Osteocyte (in vitro differentiated cells): ENCODE data around the gene SORT1. TPM values are rescaled to one million over a fixed set of nuclear protein-coding genes. Genes with fewer than 3 reads are reported as not detected.

Experiments used
- DNase-seq: peaks from one replicate; pipeline ENCODE4 v3.0.0; 2021; ENCODE audit warnings: mixed read lengths; ENCODE audit not compliant: unreplicated experiment; ENCODE audit errors: extremely low spot score
- H3K27ac Mint-ChIP-seq: one replicate; pipeline ENCODE4 v1.8.0; 2021; ENCODE audit warnings: mild to moderate bottlenecking, mixed read lengths; ENCODE audit not compliant: unreplicated experiment
- H3K27me3 Mint-ChIP-seq: one replicate; pipeline ENCODE4 v1.8.0; 2021; ENCODE audit warnings: mixed read lengths; ENCODE audit not compliant: unreplicated experiment
- H3K36me3 Mint-ChIP-seq: one replicate; pipeline ENCODE4 v1.8.0; 2021; ENCODE audit warnings: mixed read lengths; ENCODE audit not compliant: unreplicated experiment
- H3K4me1 Mint-ChIP-seq: one replicate; pipeline ENCODE4 v1.8.0; 2021; ENCODE audit warnings: mixed read lengths; ENCODE audit not compliant: unreplicated experiment
- H3K4me3 Mint-ChIP-seq: one replicate; pipeline ENCODE4 v1.8.0; 2021; ENCODE audit warnings: mild to moderate bottlenecking, moderate library complexity, mixed read lengths; ENCODE audit not compliant: unreplicated experiment
- H3K9me3 Mint-ChIP-seq: one replicate; pipeline ENCODE4 v1.8.0; 2021; ENCODE audit warnings: mixed read lengths; ENCODE audit not compliant: unreplicated experiment
- CTCF ChIP-seq: fragments of 200-600 bp; sonication (generic); IDR thresholded peaks from 2 replicates; pipeline ENCODE4 v1.5.0; 2021; ENCODE audit warnings: antibody characterized with exemption, mild to moderate bottlenecking, moderate library complexity
- total RNA-seq: library from RNA; stranded (reverse); gene quantifications from 2 replicates; pipeline ENCODE4 v1.2.1, GENCODE V29; 2021

The SORT1 gene
- total RNA-seq, 1 donor from 2014 or later: 71.4 TPM

GRCh38 chr1:109426281-109427170 is 28.8 kb upstream of the SORT1 start, which contains the start of gene PSMA5:
PSMA5 (minus strand) TSS chr1:109426448; CDS start chr1:109426330, 118 bp downstream.
- no peaks in the 10 kb centered on the region for H3K27me3 Mint-ChIP-seq
- peaks cover 30% of the 10 kb centered on the region for H3K4me1 Mint-ChIP-seq

GRCh38 chr1:109425391-109426280 is 27.9 kb upstream of the SORT1 start:
- Mint-ChIP-seq H3K9me3 (no peaks in the 10 kb centered on the region), H3K27ac (peak overlapping the region; percentile 93), H3K36me3 (peaks cover 3% of the 10 kb centered on the region), H3K4me3 (peak overlapping the region; percentile 91), H3K27me3 (no peaks in the 10 kb centered on the region), H3K4me1 (peaks cover 30% of the 10 kb centered on the region)
- DNase-seq: peak; percentile 85
- TF ChIP-seq CTCF: no peak

More at GRCh38 chr1:109426281-109427170, 28.8 kb upstream of the SORT1 start, which contains the start of gene PSMA5:
- Mint-ChIP-seq H3K9me3 (no peaks in the 10 kb centered on the region), H3K4me3 (peak within 1 kb of the TSS; percentile 91), H3K27ac (peak within 1 kb of the TSS; percentile 93), H3K36me3 (no peaks in the 10 kb centered on the region)
- no peak for TF ChIP-seq CTCF
- peak; percentile 98 for DNase-seq

GRCh38 chr1:109423498-109423897 is 25.8 kb upstream of the SORT1 start:
- Mint-ChIP-seq H3K27ac (peak overlapping the region; percentile 42), H3K4me1 (peaks cover 30% of the 10 kb centered on the region)

GRCh38 chr1:109412551-109412950 is 14.8 kb upstream of the SORT1 start:
- H3K36me3 Mint-ChIP-seq: peaks cover 65% of the 10 kb centered on the region

More at GRCh38 chr1:109423498-109423897, 25.8 kb upstream of the SORT1 start:
- peak overlapping the region; percentile 1 for H3K4me3 Mint-ChIP-seq
- DNase-seq: no peak
- no peaks in the 10 kb centered on the region for H3K9me3 Mint-ChIP-seq
- H3K36me3 Mint-ChIP-seq: peaks cover 14% of the 10 kb centered on the region
- TF ChIP-seq CTCF: no peak
- H3K27me3 Mint-ChIP-seq: no peaks in the 10 kb centered on the region

More at GRCh38 chr1:109412551-109412950, 14.8 kb upstream of the SORT1 start:
- H3K27ac Mint-ChIP-seq: no peak overlapping the region
- no peaks in the 10 kb centered on the region for H3K4me1 Mint-ChIP-seq
- H3K4me3 Mint-ChIP-seq: no peak overlapping the region
- TF ChIP-seq CTCF: no peak
- no peaks in the 10 kb centered on the region for H3K27me3 Mint-ChIP-seq
- no peak for DNase-seq
- no peaks in the 10 kb centered on the region for H3K9me3 Mint-ChIP-seq
